ENCODE data around the gene IL3RA. TPM values are rescaled to one million over a fixed set of nuclear protein-coding genes. Genes with fewer than 3 reads are reported as not detected.
"Not testable (repeated sequence)": the region's sequence is repeated elsewhere in the genome, so short reads cannot be mapped to it uniquely, and the experiment has no call there.

The IL3RA gene
- total and polyA plus RNA-seq, 3 donors from 2014 or later = 3.4 to 5.5 (median 4.6) TPM

GRCh38 chrX:1360171-1360570 lies 23.6 kb downstream of the IL3RA start:
- no peak for DNase-seq
- Histone ChIP-seq H3K9me3 (no peaks in the 10 kb centered on the region), H3K27ac (no peak overlapping the region), H3K4me3 (no peak overlapping the region), H3K36me3 (ENCODE audit: low read depth, missing control alignments) (no peaks in the 10 kb centered on the region), H3K27me3 (no peaks in the 10 kb centered on the region), H3K4me1 (no peaks in the 10 kb centered on the region)
- intact Hi-C loops (cut with DNase I; ENCODE audit: low total_unique reads) = no loop called here
- no peak for TF ChIP-seq CTCF (IDR thresholded peaks at IDR 0.05)
- TF ChIP-seq POLR2A (IDR thresholded peaks at IDR 0.05) = no peak
- 83 to 93% methylated on average over 2 of the region's 2 CpGs for WGBS, 2 donors

DNA sequence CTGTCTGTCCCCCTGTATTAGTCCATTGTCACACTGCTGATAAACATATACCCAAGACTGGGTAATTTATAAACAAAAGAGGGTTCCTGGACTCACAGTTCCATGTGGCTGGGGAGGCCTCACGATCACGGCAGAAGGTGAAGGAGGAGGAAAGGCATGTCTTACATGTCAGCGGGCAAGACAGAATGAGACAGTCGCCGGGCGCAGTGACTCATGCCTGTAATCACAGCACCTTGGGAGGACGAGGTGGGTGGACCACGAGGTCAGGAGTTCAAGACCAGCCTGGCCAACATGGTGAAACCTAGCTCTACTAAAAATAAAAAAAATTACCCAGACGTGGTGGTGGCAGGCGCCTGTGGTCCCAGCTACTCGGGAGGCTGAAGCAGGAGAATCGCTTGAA lies 24.7 kb downstream of the IL3RA start:
- no peaks in the 10 kb centered on the region for H3K36me3 ChIP-seq (ENCODE audit: low read depth, missing control alignments)
- no peak for DNase-seq

DNA sequence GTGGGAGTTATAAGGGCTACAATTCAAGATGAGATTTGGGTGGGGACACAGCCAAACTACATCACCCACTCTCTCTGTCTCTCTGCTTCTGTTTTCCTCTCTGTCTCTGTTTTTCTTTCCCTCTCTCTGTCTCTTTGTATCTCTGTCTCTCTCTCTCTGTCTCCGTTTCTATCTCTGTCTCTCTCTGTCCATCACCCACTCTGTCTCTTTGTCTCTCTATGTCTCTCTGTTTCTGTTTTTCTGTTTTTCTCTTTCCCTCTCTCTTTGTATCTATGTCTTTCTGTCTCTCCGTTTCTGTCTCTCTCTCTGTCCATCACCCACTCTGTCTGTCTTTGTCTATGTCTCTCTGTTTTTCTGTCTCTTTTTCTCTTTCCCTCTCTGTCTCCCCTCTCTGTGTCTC lies 25.3 kb downstream of the IL3RA start:
- no peaks in the 10 kb centered on the region for H3K36me3 ChIP-seq (ENCODE audit: low read depth, missing control alignments)
- DNase-seq = no peak
- no peaks in the 10 kb centered on the region for H3K9me3 ChIP-seq
- no peaks in the 10 kb centered on the region for H3K4me1 ChIP-seq
- no peak overlapping the region for H3K27ac ChIP-seq
- intact Hi-C loops (cut with DNase I; ENCODE audit: low total_unique reads) = no loop called here
- TF ChIP-seq POLR2A (IDR thresholded peaks at IDR 0.05) = no peak
- TF ChIP-seq CTCF (IDR thresholded peaks at IDR 0.05) = no peak
- H3K4me3 ChIP-seq = no peak overlapping the region
- WGBS, 2 donors = 91 to 95% methylated on average over 2 of the region's 2 CpGs
- H3K27me3 ChIP-seq = no peaks in the 10 kb centered on the region

More for the DNA sequence above, 24.7 kb downstream of the IL3RA start:
- no peaks in the 10 kb centered on the region for H3K4me1 ChIP-seq
- H3K27me3 ChIP-seq = no peaks in the 10 kb centered on the region
- intact Hi-C loops (cut with DNase I; ENCODE audit: low total_unique reads) = no loop called here
- H3K27ac ChIP-seq = no peak overlapping the region
- no peak for TF ChIP-seq CTCF (IDR thresholded peaks at IDR 0.05)
- no peaks in the 10 kb centered on the region for H3K9me3 ChIP-seq
- H3K4me3 ChIP-seq = no peak overlapping the region
- WGBS, 2 donors = 77 to 87% methylated on average over 12 of the region's 12 CpGs

DNA sequence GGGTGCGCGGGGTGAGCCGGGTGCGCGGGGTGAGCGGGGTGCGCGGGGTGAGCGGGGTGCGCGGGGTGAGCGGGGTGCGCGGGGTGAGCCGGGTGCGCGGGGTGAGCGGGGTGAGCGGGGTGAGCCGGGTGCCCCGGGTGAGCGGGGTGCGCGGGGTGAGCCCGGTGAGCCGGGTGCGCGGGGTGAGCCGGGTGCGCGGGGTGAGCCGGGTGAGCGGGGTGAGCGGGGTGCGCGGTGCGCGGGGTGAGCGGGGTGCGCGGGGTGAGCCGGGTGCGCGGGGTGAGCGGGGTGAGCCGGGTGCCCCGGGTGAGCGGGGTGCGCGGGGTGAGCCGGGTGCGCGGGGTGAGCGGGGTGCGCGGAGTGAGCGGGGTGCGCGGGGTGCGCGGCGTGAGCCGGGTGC lies 29.8 kb downstream of the IL3RA start:
- H3K27me3 ChIP-seq; H3K27ac ChIP-seq; H3K36me3 ChIP-seq (ENCODE audit: low read depth, missing control alignments); intact Hi-C loops (cut with DNase I; ENCODE audit: low total_unique reads); H3K4me3 ChIP-seq; H3K9me3 ChIP-seq; DNase-seq; H3K4me1 ChIP-seq: not testable (repeated sequence)
- WGBS, 2 donors = 55% methylated on average over 10 of the region's 63 CpGs; no CpG with 5 or more reads in 1 of the 2 donors

GRCh38 chrX:1368385-1368698 lies 31.8 kb downstream of the IL3RA start:
- Histone ChIP-seq H3K9me3 (no peaks in the 10 kb centered on the region), H3K27ac (no peak overlapping the region), H3K27me3 (no peaks in the 10 kb centered on the region), H3K4me3 (no peak overlapping the region), H3K4me1 (no peaks in the 10 kb centered on the region), H3K36me3 (ENCODE audit: low read depth, missing control alignments) (no peaks in the 10 kb centered on the region)
- WGBS, 2 donors = 82 to 86% methylated on average over 4 of the region's 4 CpGs
- no peak for TF ChIP-seq CTCF (IDR thresholded peaks at IDR 0.05)
- TF ChIP-seq POLR2A (IDR thresholded peaks at IDR 0.05) = no peak
- intact Hi-C loops (cut with DNase I; ENCODE audit: low total_unique reads) = no loop called here
- no peak for DNase-seq
